Osteocyte (in vitro differentiated cells): ENCODE data around the gene RABGAP1L. TPM values are rescaled to one million over a fixed set of nuclear protein-coding genes. Genes with fewer than 3 reads are reported as not detected.

Source experiments
- DNase-seq: peaks from one replicate; pipeline ENCODE4 v3.0.0; 2021; ENCODE audit warnings: mixed read lengths; ENCODE audit not compliant: unreplicated experiment; ENCODE audit errors: extremely low spot score
- H3K27ac Mint-ChIP-seq: one replicate; pipeline ENCODE4 v1.8.0; 2021; ENCODE audit warnings: mild to moderate bottlenecking, mixed read lengths; ENCODE audit not compliant: unreplicated experiment
- H3K27me3 Mint-ChIP-seq: one replicate; pipeline ENCODE4 v1.8.0; 2021; ENCODE audit warnings: mixed read lengths; ENCODE audit not compliant: unreplicated experiment
- H3K36me3 Mint-ChIP-seq: one replicate; pipeline ENCODE4 v1.8.0; 2021; ENCODE audit warnings: mixed read lengths; ENCODE audit not compliant: unreplicated experiment
- H3K4me1 Mint-ChIP-seq: one replicate; pipeline ENCODE4 v1.8.0; 2021; ENCODE audit warnings: mixed read lengths; ENCODE audit not compliant: unreplicated experiment
- H3K4me3 Mint-ChIP-seq: one replicate; pipeline ENCODE4 v1.8.0; 2021; ENCODE audit warnings: mild to moderate bottlenecking, moderate library complexity, mixed read lengths; ENCODE audit not compliant: unreplicated experiment
- H3K9me3 Mint-ChIP-seq: one replicate; pipeline ENCODE4 v1.8.0; 2021; ENCODE audit warnings: mixed read lengths; ENCODE audit not compliant: unreplicated experiment
- CTCF ChIP-seq: fragments of 200-600 bp; sonication (generic); IDR thresholded peaks from 2 replicates; pipeline ENCODE4 v1.5.0; 2021; ENCODE audit warnings: antibody characterized with exemption, mild to moderate bottlenecking, moderate library complexity
- total RNA-seq: library from RNA; stranded (reverse); gene quantifications from 2 replicates; pipeline ENCODE4 v1.2.1, GENCODE V29; 2021

The RABGAP1L gene
- total RNA-seq, 1 donor from 2014 or later, result 29.3 TPM

- H3K27me3 Mint-ChIP-seq, result no peaks in the 10 kb centered on the region
- no peak overlapping the region for H3K27ac Mint-ChIP-seq
- no peak overlapping the region for H3K4me3 Mint-ChIP-seq
- no peak for DNase-seq
- TF ChIP-seq CTCF, result no peak
- H3K4me1 Mint-ChIP-seq, result peaks cover 12% of the 10 kb centered on the region
- peaks cover 21% of the 10 kb centered on the region for H3K9me3 Mint-ChIP-seq
- peaks cover 36% of the 10 kb centered on the region for H3K36me3 Mint-ChIP-seq
Measured at GRCh38 chr1:174284052-174284451, 124.7 kb downstream of the RABGAP1L start.

GRCh38 chr1:174286042-174286441 lies 126.7 kb downstream of the RABGAP1L start:
- Mint-ChIP-seq H3K9me3 (peaks cover 16% of the 10 kb centered on the region), H3K27me3 (no peaks in the 10 kb centered on the region), H3K27ac (no peak overlapping the region), H3K4me3 (no peak overlapping the region), H3K36me3 (peaks cover 29% of the 10 kb centered on the region), H3K4me1 (peaks cover 12% of the 10 kb centered on the region)
- no peak for TF ChIP-seq CTCF
- no peak for DNase-seq

- no peaks in the 10 kb centered on the region for H3K27me3 Mint-ChIP-seq
- H3K36me3 Mint-ChIP-seq, result peaks cover 20% of the 10 kb centered on the region
- peaks cover 5% of the 10 kb centered on the region for H3K4me1 Mint-ChIP-seq
- no peak for DNase-seq
- no peak overlapping the region for H3K4me3 Mint-ChIP-seq
- no peak for TF ChIP-seq CTCF
- peaks cover 17% of the 10 kb centered on the region for H3K9me3 Mint-ChIP-seq
- H3K27ac Mint-ChIP-seq, result no peak overlapping the region
Measured at GRCh38 chr1:174289644-174290310, 130.5 kb downstream of the RABGAP1L start.

GRCh38 chr1:174291059-174291458 lies 131.7 kb downstream of the RABGAP1L start:
- no peak for TF ChIP-seq CTCF
- Mint-ChIP-seq H3K9me3 (peaks cover 17% of the 10 kb centered on the region), H3K4me1 (peaks cover 5% of the 10 kb centered on the region), H3K4me3 (no peak overlapping the region), H3K27ac (no peak overlapping the region), H3K36me3 (peaks cover 17% of the 10 kb centered on the region), H3K27me3 (no peaks in the 10 kb centered on the region)
- no peak for DNase-seq

- H3K4me1 Mint-ChIP-seq, result no peaks in the 10 kb centered on the region
- no peak for DNase-seq
- TF ChIP-seq CTCF, result no peak
- peaks cover 5% of the 10 kb centered on the region for H3K9me3 Mint-ChIP-seq
- H3K27ac Mint-ChIP-seq, result no peak overlapping the region
- no peaks in the 10 kb centered on the region for H3K27me3 Mint-ChIP-seq
- no peak overlapping the region for H3K4me3 Mint-ChIP-seq
- H3K36me3 Mint-ChIP-seq, result peaks cover 8% of the 10 kb centered on the region
Measured at GRCh38 chr1:174296309-174296708, 137.0 kb downstream of the RABGAP1L start.
